ENCODE data around the gene GPR137B.

DNA sequence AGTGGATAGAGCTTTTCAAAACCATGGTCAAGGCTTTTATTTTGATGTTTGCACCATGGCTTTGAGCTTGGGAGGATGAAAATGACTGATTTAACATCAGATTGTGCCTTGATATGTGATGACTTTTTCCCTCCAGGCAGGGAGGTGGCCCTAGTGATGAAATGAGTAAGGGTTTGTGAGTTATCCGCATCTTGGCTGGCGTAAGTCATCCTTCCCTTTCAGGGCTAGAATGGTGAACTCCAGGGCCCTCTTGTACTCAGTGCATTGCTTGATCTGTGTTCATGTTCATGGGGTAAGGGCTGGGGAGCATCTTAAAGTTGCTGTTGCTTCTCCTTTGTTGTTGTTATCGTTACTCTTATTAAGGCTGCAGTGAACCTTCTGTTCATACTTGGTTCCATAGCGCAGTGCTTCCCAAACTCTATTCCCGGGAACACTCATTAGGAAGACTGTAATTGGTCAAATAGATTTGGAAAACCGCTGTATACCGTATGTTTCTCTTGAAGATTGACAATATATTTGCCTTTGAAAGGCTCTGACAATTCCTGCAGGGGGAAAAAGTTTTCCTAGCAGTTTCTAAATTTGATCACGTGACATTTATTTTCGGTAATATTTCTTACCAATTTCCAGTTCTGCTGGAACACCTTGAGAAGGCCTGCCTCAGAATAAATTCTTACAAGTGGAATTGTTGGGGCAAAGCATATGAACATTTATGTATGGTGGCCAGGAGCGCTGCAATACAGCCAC is 23.1 kb downstream of the GPR137B start:
- no peak for TF ChIP-seq TAF1 (IDR thresholded peaks at IDR 0.05; ENCODE audit: borderline replicate concordance, low read depth, low read length)
- TF ChIP-seq POLR2A (IDR thresholded peaks at IDR 0.05; ENCODE audit: low read depth, low read length) = no peak
